GM21515 (cell line): ENCODE results near the gene MSRB3.

Experiments used
- ATAC-seq: cut with Tn5 transposase; IDR thresholded peaks from one replicate; pipeline ENCODE4 v1.9.1; 2021; ENCODE audit not compliant: unreplicated experiment

The MSRB3 gene

GRCh38 chr12:65278576-65279368 is at the start of gene MSRB3:
Gene MSRB3 (plus strand): TSS chr12:65278683. CDS start chr12:65308580, 29,897 bp downstream.
- ATAC-seq = peak; percentile 80

DNA sequence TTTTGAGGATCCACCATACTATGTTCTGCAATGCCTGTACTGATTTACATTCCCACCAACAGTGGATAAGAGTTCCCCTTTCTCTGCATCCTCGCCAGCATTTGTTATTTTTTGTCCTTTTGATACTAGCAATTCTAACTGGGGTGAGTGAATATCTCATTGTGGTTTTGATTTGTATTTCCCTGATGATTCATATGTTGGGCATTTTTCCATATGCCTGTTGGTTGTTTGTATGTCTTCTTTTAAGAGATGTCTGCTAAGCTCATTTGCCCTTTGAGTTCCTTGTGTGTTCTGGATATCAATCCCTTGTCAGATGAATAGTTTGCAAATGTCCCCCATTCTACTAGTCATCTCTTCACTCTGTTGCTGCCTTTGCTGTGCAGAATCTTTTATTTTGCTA is 49.0 kb upstream of the MSRB3 start:
- ATAC-seq = no peak

DNA sequence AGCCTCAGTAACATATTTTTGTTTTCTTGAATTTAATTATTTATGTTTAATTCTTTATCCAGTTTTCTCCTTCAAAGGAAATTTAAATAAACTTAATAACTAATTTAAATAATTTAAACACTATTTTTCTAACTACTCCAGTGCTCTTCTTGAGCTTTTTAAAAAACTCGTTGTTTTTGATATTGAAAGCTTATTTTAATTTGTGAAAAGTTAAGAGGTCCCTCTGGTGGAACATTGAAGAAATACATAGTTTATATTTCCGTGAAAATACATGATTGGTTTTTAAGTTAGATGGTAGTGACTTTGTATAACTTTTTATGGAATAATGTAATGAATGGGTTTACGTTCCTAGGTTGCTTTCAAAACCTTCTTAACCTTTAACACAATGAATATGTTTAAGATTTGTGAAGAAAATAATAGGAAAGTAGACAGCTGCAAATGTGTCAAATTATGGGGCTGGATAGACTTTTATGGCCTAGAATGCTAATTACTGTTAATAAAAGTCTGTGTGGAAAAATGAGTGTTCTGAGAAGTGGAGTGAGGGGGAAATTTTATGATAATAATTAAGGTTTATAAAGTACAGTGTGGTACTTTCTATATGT is 45.9 kb upstream of the MSRB3 start:
- ATAC-seq = no peak

- ATAC-seq = no peak
Observed at GRCh38 chr12:65237153-65237552, 41.3 kb upstream of the MSRB3 start.

DNA sequence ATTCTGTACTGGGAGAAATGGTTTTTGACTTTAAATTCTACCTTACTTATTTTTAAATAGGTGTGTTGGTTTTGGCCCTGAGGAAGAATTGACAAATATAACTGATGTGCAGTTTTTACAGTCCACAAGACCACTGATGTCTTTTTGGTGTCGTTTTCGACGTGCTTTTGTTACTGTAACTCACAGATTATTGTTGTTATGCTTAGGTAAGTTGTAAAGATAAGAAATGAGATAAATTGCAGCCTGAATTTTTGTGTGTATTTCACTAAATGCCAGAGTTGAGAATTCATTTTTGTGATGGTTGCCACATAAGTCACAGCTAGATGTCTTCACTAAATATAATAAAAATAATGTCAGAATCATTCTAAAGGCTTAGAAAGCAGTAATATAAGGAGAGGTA is 39.9 kb upstream of the MSRB3 start:
- ATAC-seq = no peak

DNA sequence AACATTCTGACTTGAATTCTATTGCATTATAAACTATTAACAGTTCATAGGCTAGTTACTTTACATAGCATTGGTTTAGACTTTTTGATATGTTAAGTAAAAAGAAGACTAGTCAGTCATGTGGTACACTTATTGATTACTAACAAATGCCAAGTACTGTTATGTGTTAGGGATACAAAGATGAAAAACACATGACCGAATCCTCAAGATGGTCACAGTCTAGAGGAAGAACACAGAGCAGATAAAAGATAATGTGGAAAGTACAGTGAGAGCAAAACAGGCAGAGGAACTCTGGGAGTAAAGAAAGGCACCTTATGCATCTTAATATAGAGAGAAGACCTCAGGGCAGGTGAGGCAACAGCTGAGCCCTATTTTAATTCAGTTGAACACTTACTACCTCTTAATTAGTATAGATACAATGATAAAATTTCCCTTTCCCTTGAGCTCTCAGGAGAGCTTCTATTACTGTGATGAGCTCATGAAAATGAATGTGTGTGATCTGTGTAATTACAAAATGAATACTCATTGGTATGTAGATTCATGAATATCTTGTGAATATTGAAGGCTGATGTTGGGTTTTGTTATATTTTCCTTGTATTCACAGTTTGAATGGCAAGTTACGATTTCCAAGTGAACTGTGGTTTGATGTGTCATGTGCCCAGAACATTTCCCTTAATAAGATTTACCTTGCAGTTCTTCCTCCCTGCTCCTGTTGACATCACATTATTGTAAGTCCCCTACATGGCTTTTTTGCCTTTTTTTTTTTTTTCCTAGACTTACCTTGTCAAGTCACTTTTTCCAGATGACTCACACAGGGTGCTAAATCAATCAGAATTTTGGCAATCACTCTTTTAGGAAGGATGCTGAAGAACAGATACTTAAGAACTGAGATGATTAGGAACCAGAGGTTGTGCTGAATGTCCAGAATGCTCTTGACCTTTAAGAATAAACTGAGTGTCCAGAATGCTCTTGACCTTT is 29.5 kb upstream of the MSRB3 start:
- no peak for ATAC-seq

GRCh38 chr12:65252515-65252914 is 26.0 kb upstream of the MSRB3 start:
- ATAC-seq = no peak

GRCh38 chr12:65257986-65258385 is 20.5 kb upstream of the MSRB3 start:
- no peak for ATAC-seq

DNA sequence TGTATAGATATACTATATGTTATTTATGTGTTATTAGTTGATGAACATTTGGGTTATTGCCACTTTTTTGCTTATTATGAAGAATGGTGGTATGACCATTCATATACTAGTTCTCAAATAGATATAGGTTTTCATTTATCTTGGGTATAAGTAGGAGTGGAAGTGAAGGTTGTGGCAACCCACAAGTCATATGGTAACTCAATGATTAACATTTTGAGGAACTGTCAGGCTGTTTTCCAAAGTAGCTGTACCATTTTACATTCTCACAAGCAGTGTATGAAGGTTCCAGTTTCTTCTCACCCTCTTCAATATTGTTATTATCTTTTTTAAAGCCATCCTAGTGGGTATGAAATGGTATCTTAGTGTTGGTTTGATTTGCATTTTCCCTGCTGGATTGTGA is 19.0 kb upstream of the MSRB3 start:
- no peak for ATAC-seq

- no peak for ATAC-seq
Observed at GRCh38 chr12:65263777-65264176, 14.7 kb upstream of the MSRB3 start.

GRCh38 chr12:65266408-65266807 is 12.1 kb upstream of the MSRB3 start:
- ATAC-seq = no peak

DNA sequence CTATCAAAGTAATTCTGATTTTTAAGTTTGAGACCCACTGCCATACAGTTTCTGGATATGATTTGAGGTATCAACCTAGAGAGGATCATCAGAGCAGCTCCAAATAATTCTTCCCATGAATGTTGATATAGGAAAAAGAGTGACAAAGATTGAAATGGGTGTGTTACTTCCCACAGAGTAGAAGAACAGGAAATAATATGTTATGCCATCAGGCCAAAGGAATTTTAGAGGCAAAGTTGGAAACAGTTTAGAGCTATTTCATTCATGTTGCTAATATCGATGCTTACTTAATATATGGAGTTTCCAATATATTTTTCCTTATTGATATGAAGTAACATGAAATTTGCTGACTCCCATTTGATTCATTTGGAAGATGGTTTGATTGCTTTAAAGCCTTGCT is 8.9 kb upstream of the MSRB3 start:
- ATAC-seq = no peak

DNA sequence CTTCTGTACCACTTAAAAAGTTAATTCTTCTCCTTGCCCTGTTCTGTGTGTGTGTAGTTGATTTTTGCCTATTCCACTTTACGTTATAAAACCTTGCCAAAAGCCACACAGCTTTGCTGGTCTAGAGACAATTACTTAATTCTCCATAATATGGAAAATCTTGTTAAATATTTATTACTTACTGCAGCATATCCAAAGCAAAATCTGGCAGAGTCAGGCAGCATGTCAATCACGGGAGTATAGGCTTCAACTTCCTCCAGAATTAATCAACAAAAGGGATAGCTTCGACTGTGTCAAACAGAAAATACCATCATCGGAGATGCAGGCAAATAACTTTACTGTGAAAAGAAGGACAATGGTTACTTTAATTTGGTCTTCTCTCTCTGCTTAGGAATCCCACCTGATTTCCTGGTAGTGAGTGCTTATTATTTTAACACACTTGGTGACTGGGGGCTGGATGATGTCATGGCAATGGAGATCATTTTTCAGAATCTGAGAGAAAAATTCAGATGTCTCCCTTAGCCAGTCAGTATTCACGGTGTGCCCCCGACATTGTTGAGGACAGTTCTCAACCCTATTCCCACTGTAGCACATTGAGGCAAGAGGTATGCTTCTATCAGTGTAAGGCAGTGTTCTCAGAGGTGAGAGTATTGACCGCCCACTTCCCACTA is 3.7 kb upstream of the MSRB3 start:
- ATAC-seq = no peak

DNA sequence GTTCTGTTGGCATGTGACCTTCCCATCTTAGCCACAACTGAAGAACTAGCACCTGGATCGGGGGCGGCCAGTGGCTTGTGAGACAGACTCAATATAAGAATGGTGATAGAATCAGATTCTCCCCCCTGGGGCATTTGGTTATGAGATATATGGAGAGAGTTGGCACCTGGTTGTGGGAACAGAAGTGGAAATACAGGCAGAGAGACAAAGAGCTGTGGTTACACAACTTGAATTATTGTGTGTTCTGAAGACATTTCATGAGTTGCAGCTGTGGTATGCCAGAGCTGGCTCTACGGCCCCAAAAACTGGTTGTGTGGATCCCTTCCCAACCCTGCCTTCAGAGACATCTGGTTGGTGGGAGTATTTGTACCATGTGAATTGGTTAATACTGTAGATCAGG is 2.9 kb upstream of the MSRB3 start:
- ATAC-seq = no peak

GRCh38 chr12:65276916-65277530 is 1.5 kb upstream of the MSRB3 start:
- no peak for ATAC-seq

GRCh38 chr12:65277994-65278575 is 398 bp upstream of the MSRB3 start:
- ATAC-seq = no peak

GRCh38 chr12:65279369-65280112 is 1.1 kb downstream of the MSRB3 start:
- ATAC-seq = no peak

- no peak for ATAC-seq
Observed at GRCh38 chr12:65280306-65280705, 1.8 kb downstream of the MSRB3 start.

DNA sequence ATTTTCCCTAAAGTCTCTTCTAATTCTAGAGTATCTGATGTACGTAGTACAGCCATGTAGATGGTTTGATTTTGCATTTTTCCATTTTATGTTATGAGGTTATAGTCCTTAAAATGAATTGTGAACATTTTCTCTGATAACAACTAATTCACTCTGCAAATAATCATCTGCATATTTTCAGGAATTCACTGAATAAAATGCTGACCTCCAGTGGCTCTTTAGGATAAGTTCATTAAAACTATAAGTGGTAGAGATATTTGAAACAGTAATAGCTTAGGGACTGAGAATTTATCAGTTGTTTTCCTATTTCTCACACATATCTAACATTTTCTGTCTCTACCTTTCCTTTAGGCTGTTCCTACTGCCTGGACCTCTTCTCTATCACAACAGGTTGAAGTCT is 4.4 kb downstream of the MSRB3 start:
- ATAC-seq = no peak
